Stomach (tissue), 9 donors: Measurements from ENCODE around the gene TMEM221. TPM values are rescaled to one million over a fixed set of nuclear protein-coding genes. Genes with fewer than 3 reads are reported as not detected.
A peak's percentile ranks its signal among the peaks of the same experiment; 100 is the strongest.

Experiments
- DNase-seq, 2 donors: peaks; one replicate each; pipeline versions ENCODE4 v3.0.0 to v3.0.0-alpha.2; 2013 to 2019
- H3K27ac ChIP-seq, 5 donors: fragments of 200-600 bp in 4 of 5; sonication (generic) in 4 of 5; one replicate each; pipeline ENCODE4 v1.5.1; 2013 to 2019; ENCODE audit warnings: mild to moderate bottlenecking in 1 of 5, moderate library complexity in 1 of 5
- H3K27me3 ChIP-seq, 3 donors: fragments of 200-600 bp; sonication (generic); one replicate each; pipeline ENCODE4 v1.5.1; 2017 to 2019; ENCODE audit warnings: mixed run types in 1 of 3
- H3K36me3 ChIP-seq, 4 donors: fragments of 200-600 bp; sonication (generic); 1 replicate in 3 of 4; 2 replicates in 1 of 4; pipeline ENCODE4 v1.5.1; 2016 to 2019
- H3K4me1 ChIP-seq, 4 donors: fragments of 200-600 bp; sonication (generic); one replicate each; pipeline ENCODE4 v1.5.1; 2016 to 2019
- H3K4me3 ChIP-seq, 4 donors: fragments of 200-600 bp; sonication (generic) in 3 of 4; one replicate each; pipeline ENCODE4 v1.5.1; 2016 to 2019; ENCODE audit warnings: mild to moderate bottlenecking in 1 of 4
- H3K9me3 ChIP-seq, 4 donors: fragments of 200-600 bp; sonication (generic); one replicate each; pipeline ENCODE4 v1.5.1; 2016 to 2019
- CTCF ChIP-seq, 7 experiments: fragments of 450-650 bp in 4 of 7; fragments of 200-600 bp in 3 of 7; sonication (generic) in 3 of 7; IDR thresholded peaks; one replicate each; pipeline ENCODE4 v1.5.1; 2016 to 2019; ENCODE audit warnings: antibody characterized with exemption in 7 of 7, control low read depth in 2 of 7, mild to moderate bottlenecking in 1 of 7
- EP300 ChIP-seq: sonication (generic); formaldehyde crosslinking; IDR thresholded peaks from one replicate; pipeline ENCODE4 v1.6.1; 2017; ENCODE audit warnings: antibody characterized with exemption
- POLR2A ChIP-seq, 4 donors: fragments of 450-650 bp; IDR thresholded peaks; one replicate each; pipeline ENCODE4 v1.6.1; 2016; ENCODE audit warnings: antibody characterized with exemption in 4 of 4, control low read depth in 2 of 4, mild to moderate bottlenecking in 1 of 4, moderate library complexity in 1 of 4
- POLR2AphosphoS5 ChIP-seq, 3 donors: sonication (generic); formaldehyde crosslinking; IDR thresholded peaks; one replicate each; pipeline ENCODE4 v1.6.1; 2016; ENCODE audit warnings: antibody characterized with exemption in 3 of 3
- WGBS, 5 donors: extraction: QIAGEN DNeasy Blood & Tissue Kit in 3 of 5; methylation state at CpG; one replicate each; pipeline versions ENCODE4 v1.1.5 to v1.1.7; 2013 to 2018; 5-methylcytosine and 5-hydroxymethylcytosine counted together
- intact Hi-C: fragments of 100-400 bp; cut with DNase I; formaldehyde crosslinking; loops from one replicate; pipeline ENCODE4 v1.15.1; 2023; ENCODE audit warnings: low total_unique reads
- polyA plus RNA-seq, 3 donors: library from polyadenylated mRNA; stranded (reverse); fragments of 200-250 nt; gene quantifications; one replicate each; pipeline ENCODE4 v1.2.3, GENCODE V29; 2013
- total RNA-seq, 5 donors: library from RNA; depleted of rRNA; stranded (reverse); fragments of >200 nt; gene quantifications; one replicate each; pipeline versions ENCODE4 v1.1.0 to v1.2.3, GENCODE V29; 2014 to 2016
- donor health status: healthy with polysubstance abuse.
- donor health status: Bipolar disorder and iron deficiency.
- donor health status: healthy.

Gene TMEM221
- total and polyA plus RNA-seq, 8 donors = 0.20 TPM; not detected in 7

DNA sequence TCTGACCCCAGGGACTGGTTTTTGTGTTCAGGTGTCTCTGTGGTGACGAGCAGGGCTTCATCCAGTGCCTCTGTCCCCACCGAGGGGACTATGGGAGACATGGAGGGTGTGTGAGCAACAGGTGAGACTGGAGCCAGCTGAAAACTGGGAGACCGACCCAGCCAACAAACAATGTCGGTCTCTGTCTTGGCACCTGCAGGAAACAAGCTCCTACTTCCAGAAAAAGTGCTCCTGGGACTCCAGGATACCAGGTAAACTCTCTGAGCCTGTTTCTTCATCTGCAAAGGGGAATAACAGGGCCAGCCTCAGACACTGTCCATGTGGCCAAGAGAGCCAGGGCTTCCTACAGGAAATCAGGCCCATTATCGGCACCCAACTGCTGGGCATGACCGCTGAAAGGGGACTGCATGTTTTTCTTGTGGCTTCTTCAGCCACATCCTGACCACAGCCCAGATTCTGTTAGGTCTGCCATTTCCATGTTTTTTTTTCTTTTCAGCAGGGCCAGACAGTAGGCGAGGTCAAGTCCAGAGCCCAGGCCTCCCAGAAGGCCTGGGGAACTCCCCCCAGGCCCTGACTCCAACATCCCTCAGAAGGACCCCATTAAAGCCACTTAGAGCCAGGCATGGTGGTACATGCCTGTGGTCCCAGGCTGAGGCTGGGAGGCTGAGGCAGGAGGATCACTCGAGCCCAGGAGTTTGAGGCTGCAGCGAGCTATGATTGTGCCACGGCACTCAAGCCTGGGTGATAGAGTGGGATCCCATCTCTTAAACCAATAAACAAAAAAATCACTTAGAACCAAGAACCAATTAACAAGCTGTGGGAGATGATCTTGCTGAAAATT is 42.2 kb downstream of the TMEM221 start:
- DNase-seq = no peak
- intact Hi-C loops = no loop called here
- WGBS, 5 donors = 67 to 78% (median 70%) methylated on average over 8 to 10 of the region's 10 CpGs

DNA sequence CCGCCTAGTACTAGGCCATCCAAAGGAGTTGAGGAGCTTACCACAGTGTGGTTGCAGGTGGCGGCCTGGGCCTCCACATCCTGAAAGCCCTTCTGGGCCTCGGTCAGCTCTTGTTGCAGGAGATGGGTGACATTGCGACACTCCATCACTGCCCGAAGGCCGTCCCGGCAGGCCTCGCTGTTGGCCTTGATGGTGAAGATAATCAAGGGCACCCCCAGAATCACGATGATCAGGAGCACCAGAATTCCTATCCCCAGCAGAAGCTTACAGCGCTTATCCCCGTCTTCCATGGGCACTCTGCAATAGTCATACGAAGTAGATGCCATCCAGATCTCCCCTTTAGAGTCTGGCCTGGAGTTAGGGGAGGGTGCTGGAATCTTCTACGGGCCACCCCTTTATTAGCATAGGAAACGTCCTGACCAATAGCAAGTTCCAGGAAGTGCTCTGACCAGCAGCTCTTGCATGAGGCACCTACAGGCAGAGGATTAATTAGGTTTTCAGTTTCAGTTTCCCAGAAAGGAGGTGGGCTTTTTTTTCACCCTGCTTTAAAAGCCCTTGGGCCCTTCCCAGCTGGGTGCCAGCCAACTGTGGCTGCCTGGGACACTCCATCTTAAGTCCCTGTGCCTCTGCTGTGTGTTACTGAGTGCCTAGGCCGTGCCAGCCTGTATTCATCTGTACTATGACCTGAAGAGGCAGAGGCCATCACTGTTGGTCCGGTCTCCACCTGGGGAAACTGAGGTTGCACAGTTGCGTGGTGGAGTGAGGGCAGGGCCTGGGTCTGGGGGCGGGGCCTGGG is 43.0 kb downstream of the TMEM221 start, which contains the start of gene BST2:
BST2 (minus strand) TSS at position 381 of the 796 bp plus-strand sequence; CDS start at position 326, 55 bp downstream.
- intact Hi-C loops = no loop called here
- Histone ChIP-seq H3K27me3 (peaks cover 0 to 8% (median 0%) of the 10 kb centered on the region in 3 donors), H3K4me1 (peaks cover 20 to 49% (median 41%) of the 10 kb centered on the region in 4 donors), H3K27ac (peak within 1 kb of the TSS; percentile 77 to 91 (median 86)), H3K4me3 (peak within 1 kb of the TSS; percentile 37 to 61 (median 48)), H3K9me3 (no peaks in the 10 kb centered on the region), H3K36me3 (peaks cover 0 to 23% (median 12%) of the 10 kb centered on the region in 4 donors)
- WGBS, 5 donors = 54 to 71% (median 58%) methylated on average over 14 to 18 of the region's 18 CpGs
- TF ChIP-seq POLR2A (IDR thresholded peaks at IDR 0.05) (no peak), POLR2AphosphoS5 (IDR thresholded peaks at IDR 0.05) (peak; percentile 20 to 73 (median 31))
- peak; percentile 64 to 82 for DNase-seq

More for the DNA sequence above, 42.2 kb downstream of the TMEM221 start:
- TF ChIP-seq CTCF (IDR thresholded peaks at IDR 0.05) = no peak
- TF ChIP-seq POLR2AphosphoS5 (IDR thresholded peaks at IDR 0.05) = no peak
- TF ChIP-seq POLR2A (IDR thresholded peaks at IDR 0.05) = no peak
- no peak for TF ChIP-seq EP300
- H3K4me1 ChIP-seq = peaks cover 20 to 49% (median 41%) of the 10 kb centered on the region in 4 donors
- peak overlapping the region; percentile 37 to 61 (median 48) for H3K4me3 ChIP-seq
- H3K36me3 ChIP-seq = peaks cover 0 to 17% (median 10%) of the 10 kb centered on the region in 4 donors
- peaks cover 0 to 8% (median 0%) of the 10 kb centered on the region in 3 donors for H3K27me3 ChIP-seq
- peak overlapping the region; percentile 77 to 91 (median 86) for H3K27ac ChIP-seq
- H3K9me3 ChIP-seq = no peaks in the 10 kb centered on the region

GRCh38 chr19:17404621-17405249 is 43.7 kb downstream of the TMEM221 start:
- TF ChIP-seq EP300 (no peak), POLR2AphosphoS5 (IDR thresholded peaks at IDR 0.05) (no peak), POLR2A (IDR thresholded peaks at IDR 0.05) (no peak), CTCF (IDR thresholded peaks at IDR 0.05) (no peak)
- intact Hi-C loops = no loop called here
- WGBS, 5 donors = 61 to 81% (median 74%) methylated on average over 7 of the region's 7 CpGs
- peaks cover 20 to 49% (median 41%) of the 10 kb centered on the region in 4 donors for H3K4me1 ChIP-seq
- no peak for DNase-seq
- H3K4me3 ChIP-seq = peak overlapping the region; percentile 37 to 61 (median 48)
- H3K27me3 ChIP-seq = peaks cover 0 to 8% (median 0%) of the 10 kb centered on the region in 3 donors
- peak overlapping the region; percentile 39 to 91 (median 86) for H3K27ac ChIP-seq
- H3K36me3 ChIP-seq = peaks cover 0 to 30% (median 19%) of the 10 kb centered on the region in 4 donors
- H3K9me3 ChIP-seq = no peaks in the 10 kb centered on the region

GRCh38 chr19:17404015-17404414 is 44.5 kb downstream of the TMEM221 start:
- WGBS, 5 donors = 66 to 88% (median 79%) methylated on average over 2 to 6 of the region's 6 CpGs
- H3K27ac ChIP-seq = peak overlapping the region in 4 of 5 donors; percentile 82 to 91 (median 87)
- TF ChIP-seq POLR2AphosphoS5 (IDR thresholded peaks at IDR 0.05) = no peak
- no peak for TF ChIP-seq POLR2A (IDR thresholded peaks at IDR 0.05)

More at GRCh38 chr19:17404015-17404414, 44.5 kb downstream of the TMEM221 start:
- DNase-seq = no peak
- Histone ChIP-seq H3K4me3 (peak overlapping the region; percentile 37 to 61 (median 48)), H3K36me3 (peaks cover 0 to 38% (median 26%) of the 10 kb centered on the region in 4 donors), H3K4me1 (peaks cover 20 to 49% (median 41%) of the 10 kb centered on the region in 4 donors), H3K9me3 (no peaks in the 10 kb centered on the region), H3K27me3 (peaks cover 0 to 8% (median 0%) of the 10 kb centered on the region in 3 donors)
- intact Hi-C loops = no loop called here
